HG03575 (cell line): ENCODE results near the gene RETREG3.
"Not testable (repeated sequence)": the region's sequence is repeated elsewhere in the genome, so short reads cannot be mapped to it uniquely, and the experiment has no call there.

ENCODE experiments used
- ATAC-seq: cut with Tn5 transposase; IDR thresholded peaks from one replicate; pipeline ENCODE4 v1.9.1; 2021; ENCODE audit not compliant: unreplicated experiment, insufficient number of reproducible peaks, low FRiP score; ENCODE audit errors: extremely low read depth

The RETREG3 gene

DNA sequence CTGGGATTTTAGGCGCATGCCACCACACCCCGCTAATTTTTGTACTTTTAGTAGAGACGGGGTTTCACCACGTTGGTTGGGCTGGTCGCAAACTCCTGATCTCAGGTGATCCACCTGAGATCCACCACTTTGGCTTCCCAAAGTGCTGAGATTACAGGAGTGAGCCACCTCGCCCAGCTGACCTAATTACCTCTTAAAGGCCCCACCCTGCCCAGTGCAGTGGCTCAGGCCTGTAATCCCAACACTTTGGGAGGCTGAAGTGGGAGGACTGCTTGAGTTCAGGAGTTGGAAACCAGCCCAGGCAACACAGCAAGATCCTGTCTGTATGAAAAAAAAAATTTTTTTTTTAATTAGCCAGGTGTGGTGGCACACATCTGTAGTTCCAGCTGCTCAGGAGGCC, 50.1 kb downstream of the RETREG3 start:
- no peak for ATAC-seq

- not testable (repeated sequence) for ATAC-seq
Observed at GRCh38 chr17:42555961-42556617, 53.1 kb downstream of the RETREG3 start.

- ATAC-seq: no peak
Observed at GRCh38 chr17:42555122-42555622, 54.0 kb downstream of the RETREG3 start.

- ATAC-seq: no peak
Observed at GRCh38 chr17:42554250-42555121, 54.7 kb downstream of the RETREG3 start.

DNA sequence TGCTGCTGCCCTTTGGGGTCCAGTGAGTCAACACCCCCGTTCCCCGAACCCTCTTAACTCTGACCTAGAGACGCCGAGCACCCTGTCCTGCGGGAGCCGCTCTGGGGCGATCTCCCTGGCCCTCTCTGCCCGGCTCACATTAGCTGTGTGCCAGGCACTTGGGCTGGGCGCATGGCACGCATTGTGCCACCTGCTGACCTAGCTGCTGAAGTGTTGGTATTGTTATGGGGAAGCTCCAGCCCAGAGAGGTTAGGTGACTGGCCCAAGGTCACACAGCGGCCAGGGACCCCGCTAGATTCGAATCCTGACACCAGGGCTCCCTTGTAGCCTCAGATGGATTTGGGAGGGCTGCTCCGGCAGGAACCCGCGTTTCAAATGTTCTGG, 55.3 kb downstream of the RETREG3 start:
- ATAC-seq: no peak

DNA sequence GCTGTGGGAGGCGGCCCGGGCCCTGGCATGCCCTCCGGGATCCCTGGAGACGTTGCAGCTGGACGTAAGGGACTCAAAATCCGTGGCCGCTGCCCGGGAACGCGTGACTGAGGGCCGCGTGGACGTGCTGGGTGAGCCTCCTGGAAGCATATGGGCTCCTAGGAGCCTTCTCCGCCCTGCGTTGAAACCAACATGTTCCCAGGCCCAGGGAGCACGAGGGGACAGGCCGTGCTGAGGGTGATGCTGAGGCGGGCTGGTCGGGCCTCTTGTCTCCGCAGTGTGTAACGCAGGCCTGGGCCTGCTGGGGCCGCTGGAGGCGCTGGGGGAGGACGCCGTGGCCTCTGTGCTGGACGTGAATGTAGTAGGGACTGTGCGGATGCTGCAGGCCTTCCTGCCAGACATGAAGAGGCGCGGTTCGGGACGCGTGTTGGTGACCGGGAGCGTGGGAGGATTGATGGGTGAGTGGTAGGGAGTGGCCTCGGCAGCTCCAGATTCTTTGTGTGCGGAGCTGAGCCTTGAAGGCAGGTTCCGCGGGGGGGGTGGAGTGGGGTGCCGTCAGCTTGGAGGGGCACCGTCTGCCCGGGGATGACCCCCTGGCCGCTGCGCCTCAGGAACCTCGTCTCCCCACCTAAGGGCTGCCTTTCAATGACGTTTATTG, 55.9 kb downstream of the RETREG3 start:
- no peak for ATAC-seq

DNA sequence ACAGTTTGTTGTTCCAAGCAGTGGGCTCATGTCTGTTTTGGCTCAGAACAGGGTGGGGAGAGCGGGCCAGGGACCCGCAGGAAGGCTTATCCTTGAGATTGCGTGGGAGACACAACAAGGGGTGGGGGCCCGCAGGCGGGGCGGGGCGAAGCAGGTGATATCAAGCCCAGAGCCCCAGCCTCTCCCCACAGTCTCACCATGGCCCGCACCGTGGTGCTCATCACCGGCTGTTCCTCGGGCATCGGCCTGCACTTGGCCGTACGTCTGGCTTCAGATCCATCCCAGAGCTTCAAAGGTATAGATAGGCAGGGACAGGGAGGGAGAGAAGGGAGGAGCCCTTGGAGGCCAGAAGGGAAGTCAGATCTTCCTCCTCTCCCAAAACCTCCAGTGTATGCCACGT, 56.4 kb downstream of the RETREG3 start, which contains the start of gene HSD17B1:
Gene HSD17B1 (plus strand): TSS at position 188 of the 400 bp plus-strand sequence. CDS start 11 bp downstream, at position 199.
- ATAC-seq: not testable (repeated sequence)

GRCh38 chr17:42548993-42549755, 60.0 kb downstream of the RETREG3 start:
- ATAC-seq: no peak

DNA sequence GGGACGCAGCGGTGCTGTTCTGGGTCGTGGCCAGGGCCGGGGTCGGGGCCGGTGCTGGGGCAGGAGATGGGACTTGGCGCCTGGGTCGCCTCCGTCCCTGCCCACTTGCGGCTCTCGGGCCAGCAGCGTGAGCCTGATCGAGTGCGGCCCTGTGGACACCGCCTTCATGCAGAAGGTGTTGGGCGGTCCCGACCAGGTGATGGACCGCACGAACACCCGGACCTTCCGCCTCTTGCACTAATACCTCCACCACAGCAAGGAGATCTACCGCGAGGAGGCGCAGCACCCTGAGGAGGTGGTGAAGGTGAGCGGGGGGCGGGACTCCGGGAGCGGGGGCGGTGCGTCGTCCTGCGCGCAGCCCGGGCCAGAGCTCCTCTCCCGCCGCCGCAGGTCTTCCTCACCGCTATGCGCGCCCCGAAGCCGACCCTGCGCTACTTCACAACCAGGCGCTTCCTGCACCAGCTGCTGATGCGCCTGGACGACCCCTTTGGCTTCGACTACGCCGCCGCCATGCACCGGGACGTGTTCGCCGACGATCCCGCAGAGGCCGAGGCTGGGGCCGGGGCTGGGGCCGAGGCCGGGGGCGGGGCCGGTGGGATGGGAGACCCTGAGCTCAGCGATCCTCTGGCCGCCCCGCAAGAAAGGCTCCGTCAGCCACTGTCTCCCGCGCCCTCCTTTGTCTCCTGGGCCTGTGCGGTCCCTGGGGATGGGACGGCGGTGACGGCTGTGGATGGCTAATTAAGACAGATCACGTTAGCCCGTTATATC, 60.9 kb downstream of the RETREG3 start:
- no peak for ATAC-seq

GRCh38 chr17:42547698-42548069, 61.5 kb downstream of the RETREG3 start:
- no peak for ATAC-seq

GRCh38 chr17:42547001-42547461, 62.1 kb downstream of the RETREG3 start:
- no peak for ATAC-seq

GRCh38 chr17:42545755-42546505, 63.2 kb downstream of the RETREG3 start:
- ATAC-seq: not testable (repeated sequence)

- ATAC-seq: no peak
Observed at GRCh38 chr17:42544874-42545283, 64.3 kb downstream of the RETREG3 start.

GRCh38 chr17:42543190-42544079, 65.7 kb downstream of the RETREG3 start:
- no peak for ATAC-seq

- no peak for ATAC-seq
Observed at GRCh38 chr17:42541041-42541833, 67.9 kb downstream of the RETREG3 start.

GRCh38 chr17:42540558-42540957, 68.6 kb downstream of the RETREG3 start:
- not testable (repeated sequence) for ATAC-seq
